NOMO-1 (cell line): ENCODE data around the gene FOXQ1.

Experiments
- DNase-seq, 2 experiments: peaks; one replicate each; lab custom pipeline; 2025; ENCODE audit not compliant: unreplicated experiment in 2 of 2; lab: John Stamatoyannopoulos, UW

FOXQ1 gene

DNA sequence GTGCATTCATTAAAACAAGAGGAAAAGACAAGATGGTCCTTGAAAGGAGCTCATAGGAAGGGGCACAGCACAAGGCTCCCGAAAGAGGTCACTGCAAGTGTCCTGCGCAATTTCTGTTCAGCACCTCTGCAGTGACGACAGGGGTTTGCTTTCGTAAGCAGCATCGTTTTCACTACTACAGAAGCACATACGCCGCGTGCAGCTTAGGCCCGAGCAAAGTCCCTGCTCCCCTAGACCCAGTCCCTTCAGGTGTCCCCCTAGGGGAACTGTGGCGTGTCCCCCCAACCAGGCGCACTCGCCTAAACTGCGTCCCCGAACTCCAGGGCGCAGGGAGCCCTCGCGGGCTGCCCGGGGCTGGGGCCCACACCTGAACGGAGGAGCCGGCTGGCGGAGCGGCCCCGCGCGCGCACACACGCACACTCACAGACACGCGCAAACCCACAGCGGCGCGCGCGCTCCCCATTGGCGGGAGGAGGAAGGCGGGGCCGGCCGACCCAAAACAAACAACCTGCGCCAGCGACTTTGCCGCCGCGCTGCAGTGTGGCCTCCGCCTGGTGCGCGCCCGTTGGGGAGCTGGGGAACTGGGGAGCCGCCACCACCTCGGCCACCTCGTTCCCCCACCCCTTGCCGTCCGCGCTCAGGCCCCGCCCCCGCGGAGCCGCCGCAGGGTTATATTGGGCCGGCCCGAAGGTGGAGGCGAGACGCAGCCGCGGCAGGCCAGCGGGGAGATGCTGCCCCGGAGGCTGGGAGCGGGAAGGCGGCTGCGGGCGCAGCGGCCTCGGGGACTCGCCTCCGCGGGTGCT lies at the start of gene FOXQ1:
FOXQ1 (plus strand) TSS at position 699 of the 803 bp plus-strand sequence. CDS start 607 bp downstream, outside the sequence.
- peak in 1 of 2 experiments; percentile 46 for DNase-seq

GRCh38 chr6:1262704-1263038 lies 49.2 kb upstream of the FOXQ1 start:
- DNase-seq: no peak

GRCh38 chr6:1263039-1263849 lies 48.7 kb upstream of the FOXQ1 start:
- peak; percentile 8 to 24 for DNase-seq

DNA sequence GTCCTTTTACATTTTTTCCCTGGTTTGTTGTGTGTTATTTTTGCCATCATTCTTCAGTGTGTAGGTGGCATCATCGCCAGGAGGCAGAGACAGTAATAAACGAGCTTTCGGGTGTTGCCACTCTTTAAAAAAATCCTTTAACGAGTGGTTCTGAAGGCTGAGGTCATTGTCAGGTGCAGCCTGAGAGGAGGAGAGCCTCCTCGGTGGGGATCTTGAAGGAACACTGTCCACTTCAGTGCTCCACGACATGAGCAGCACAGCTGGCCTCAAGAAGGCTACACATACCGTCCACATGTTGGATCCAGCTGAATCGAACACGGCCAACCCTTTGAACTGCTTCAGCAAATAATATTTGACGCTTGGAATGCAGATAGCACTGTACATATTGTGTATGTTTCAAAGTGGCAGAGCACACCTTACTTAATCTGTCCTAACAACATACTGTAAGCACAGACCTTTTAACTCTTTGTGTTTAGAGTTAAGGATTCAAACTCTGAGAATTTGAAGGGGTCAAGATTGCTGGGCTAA lies 48.0 kb upstream of the FOXQ1 start:
- DNase-seq: no peak

DNA sequence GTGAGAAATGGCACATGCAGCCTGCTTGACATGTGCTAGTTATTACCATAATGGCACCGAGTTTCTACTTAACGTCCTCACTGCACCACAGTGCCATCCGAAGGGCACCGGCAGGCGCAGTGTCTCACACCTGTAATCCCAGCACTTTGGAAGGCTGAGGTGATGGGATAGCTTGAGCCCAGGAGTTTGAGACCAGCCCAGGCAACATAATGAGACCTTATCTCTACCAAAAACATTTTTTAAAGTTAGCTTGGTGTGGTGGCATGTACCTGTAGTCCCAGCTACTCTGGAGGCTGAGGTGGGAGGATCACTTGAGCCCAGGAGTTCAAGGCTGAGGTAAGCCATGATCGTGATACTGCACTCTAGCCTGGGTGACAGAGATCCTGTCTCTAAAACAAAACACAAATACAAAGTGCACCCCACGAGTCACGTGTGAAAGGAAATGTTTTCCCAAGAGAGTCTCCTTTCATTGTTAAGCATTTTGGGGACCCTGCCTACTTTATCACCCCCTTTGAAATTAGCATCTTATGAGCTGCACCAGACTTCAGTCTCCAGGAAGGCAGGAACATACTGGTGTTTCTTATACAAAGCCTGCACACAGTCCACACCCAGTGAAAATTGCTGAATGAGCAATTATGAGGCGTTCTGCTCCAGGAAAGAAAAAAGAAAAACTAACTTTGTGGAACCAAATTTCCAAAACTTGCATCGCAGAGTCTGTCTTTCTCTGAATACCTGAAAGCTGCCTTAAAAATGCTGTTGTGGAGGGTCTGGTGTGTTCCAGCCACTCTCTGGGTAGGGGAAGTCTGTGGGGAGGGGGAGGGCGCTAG lies 47.1 kb upstream of the FOXQ1 start:
- no peak for DNase-seq

- no peak for DNase-seq
Measured at GRCh38 chr6:1266686-1267056, 45.2 kb upstream of the FOXQ1 start.

GRCh38 chr6:1267057-1267732 lies 44.7 kb upstream of the FOXQ1 start:
- no peak for DNase-seq

GRCh38 chr6:1267790-1268762 lies 43.8 kb upstream of the FOXQ1 start:
- no peak for DNase-seq

DNA sequence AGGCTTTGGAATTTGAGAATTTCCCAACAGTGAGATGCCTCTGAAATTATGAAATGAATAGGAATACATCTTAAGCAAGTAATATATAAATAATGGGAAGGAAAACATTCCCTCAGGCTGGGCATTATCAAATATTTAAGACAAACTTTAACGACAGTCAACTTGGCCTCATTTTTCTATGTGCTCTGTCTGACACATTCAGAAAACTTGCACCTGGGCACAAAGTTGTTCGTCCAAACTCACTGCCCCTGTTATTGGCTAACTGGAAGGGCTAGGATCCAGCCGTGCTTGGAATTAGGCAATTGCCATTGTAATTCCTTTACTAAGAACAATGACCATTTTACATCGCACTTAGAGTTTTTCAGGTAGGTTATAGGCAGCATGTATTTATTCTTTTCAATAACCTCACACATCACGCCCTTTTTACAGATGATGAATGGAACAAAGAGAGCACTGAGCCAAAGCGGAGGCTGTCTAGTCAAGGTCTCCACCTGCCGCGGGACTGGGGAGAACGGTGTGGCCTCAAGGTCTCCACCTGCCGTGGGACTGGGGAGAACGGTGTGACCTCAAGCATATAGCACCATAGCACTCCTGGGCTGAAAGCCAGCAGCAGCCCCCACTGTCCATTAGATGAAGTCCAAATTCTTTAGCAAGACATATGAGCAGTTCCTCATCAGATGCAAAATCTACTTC lies 40.7 kb upstream of the FOXQ1 start:
- no peak for DNase-seq

- DNase-seq: no peak
Measured at GRCh38 chr6:1278061-1278720, 33.7 kb upstream of the FOXQ1 start.

GRCh38 chr6:1279065-1279464 lies 32.8 kb upstream of the FOXQ1 start:
- no peak for DNase-seq

DNA sequence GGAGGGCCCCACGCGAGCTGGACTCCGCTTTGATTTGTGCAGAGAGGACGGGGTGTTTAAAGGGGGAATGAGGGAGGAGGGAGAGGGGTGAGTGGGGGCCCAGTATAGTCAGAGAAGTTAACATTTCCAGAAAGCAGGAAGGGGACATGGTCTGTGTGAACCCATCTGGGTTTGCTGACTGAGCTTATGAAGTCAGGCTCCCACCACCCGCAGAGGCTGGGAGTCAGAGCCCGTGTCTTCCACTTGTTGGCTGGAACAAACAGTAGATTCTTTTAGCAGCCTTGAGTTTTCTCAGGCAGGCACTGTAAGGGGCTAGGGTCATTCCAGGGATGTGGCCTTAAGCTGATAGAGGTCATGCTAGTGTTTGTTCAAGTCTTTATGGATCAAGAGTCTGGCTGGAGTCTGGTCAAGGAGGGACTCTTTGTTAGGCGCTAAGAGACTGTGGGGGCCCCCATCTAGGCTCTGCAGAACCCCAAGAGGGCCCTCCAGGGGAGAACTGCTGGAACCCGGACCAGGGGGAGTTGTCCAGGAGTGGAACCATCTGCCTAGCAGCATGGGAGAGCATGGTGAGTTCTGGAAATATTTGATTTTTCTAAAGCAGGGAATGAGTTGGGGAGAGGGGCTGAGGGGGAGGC lies 31.1 kb upstream of the FOXQ1 start:
- no peak for DNase-seq

DNA sequence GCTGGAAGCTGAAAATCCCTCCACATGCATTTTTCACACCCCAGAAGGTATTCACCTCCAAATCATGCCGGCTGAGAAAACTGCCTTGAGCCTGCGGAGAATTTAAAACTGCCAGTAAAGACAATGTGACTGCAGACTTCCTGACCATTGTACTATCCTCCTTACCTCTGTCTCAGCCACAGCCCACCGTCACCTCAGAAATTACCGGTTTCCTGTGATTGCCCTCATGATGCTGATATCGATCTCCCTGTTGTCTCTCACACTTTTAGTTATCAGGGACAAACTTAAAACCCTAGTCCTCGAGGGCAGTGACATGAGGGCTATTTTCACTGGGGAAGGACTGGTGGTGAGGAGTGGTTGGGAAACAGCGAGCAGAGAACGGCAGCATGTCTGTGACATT lies 30.2 kb upstream of the FOXQ1 start:
- DNase-seq: no peak

GRCh38 chr6:1283501-1283900 lies 28.4 kb upstream of the FOXQ1 start:
- DNase-seq: no peak

DNA sequence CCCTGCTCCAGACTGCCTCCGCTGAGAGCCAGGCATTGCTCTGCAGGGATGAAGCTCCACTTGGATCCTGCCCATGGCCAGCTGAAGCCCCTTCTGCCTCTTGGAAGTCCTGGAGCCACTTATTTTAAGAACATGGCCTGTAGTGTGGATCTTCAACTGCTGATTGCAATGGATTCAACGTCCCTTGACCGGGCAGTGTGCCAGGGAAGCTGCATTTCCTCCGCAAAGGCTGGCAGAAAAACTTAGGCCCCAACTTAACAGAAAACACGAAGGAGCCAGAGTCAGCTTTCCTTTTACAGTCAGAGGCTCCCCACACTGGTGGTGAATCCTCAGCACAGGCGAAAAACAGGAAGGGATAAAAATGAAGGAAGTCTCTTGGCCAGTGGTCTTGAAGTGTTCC lies 26.3 kb upstream of the FOXQ1 start:
- no peak for DNase-seq

DNA sequence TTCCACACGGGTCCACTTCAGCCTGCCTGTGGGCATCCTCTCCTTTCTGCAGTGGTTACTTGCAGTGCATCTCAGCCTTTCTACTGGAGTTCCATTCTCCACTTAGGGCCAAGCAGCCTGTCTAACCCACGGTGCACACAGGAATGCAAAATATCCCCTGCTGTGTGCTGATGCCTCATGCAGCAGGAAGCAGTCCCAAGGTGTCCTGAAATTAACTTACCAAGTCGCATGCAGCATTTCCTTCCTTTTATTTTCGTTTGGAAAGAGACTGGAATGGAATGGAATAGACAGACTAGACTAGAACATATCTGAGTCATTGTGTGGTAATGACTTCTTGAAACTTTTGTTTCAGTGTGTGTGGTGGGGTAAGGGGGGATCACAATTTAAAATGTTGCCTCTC lies 25.9 kb upstream of the FOXQ1 start:
- DNase-seq: peak in 1 of 2 experiments; percentile 9

DNA sequence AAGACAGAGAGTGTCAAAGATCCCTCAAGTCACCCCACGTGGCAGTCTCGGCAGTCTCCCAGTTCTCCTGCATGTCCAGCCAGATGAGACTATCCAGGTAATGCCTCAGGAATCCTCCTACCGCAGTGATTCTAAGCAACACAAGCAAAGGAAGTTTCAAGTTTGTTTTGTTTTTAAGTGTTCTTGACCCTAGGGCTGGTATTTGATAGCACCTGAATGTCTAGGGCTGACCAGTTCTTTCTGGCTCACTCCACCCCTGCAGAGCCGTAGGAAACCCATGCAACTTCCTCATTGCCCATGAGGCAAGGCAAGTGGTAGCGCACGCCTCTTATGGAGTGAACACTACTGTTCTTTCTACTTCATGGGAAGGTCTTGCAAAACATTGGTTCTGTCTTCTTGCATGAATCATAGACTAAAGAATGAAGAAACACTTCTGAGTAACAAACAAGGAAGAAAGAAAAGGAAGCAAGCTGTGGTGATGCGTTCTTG lies 24.8 kb upstream of the FOXQ1 start:
- peak; percentile 92 to 98 for DNase-seq

DNA sequence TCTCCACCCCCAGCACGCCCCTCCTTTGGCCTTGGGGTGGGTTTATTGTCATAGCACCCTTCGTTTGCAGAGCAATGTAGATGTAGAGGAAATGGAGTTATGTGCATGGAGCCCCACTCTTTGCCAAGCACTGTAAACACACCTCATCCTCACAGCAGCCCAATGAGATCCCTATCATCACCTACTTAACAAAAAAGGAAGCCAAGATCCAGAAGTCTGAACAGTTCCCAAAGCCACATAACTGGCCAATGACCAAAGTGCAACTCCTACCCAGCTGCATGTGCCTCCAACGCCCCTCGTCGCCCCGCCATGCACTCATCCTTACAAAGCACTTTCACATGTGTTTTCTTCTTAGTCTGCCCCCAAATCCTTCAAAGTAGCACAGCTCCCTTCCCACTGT lies 21.8 kb upstream of the FOXQ1 start:
- DNase-seq: no peak
